ENCODE results near the gene SERPINA4.

SERPINA4 gene

DNA sequence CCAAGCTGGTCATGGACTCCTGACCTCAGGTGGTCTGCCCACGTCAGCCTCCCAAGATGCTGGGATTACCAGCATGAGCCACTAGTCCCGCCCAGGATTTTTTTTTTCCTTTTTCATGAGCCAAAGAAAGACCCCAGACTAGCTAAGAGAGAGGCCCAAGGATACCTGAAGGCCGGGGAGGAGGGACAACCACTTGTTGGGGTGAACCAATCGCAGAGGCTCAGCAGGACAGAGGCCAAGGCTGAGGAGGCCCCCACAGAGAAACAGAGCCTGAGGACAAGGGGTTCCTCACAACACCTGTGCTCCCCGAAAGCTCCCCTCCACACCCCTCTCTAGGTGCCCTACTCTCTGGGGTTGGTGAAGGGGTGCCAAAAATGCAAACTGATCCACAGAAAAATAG, 49.9 kb downstream of the SERPINA4 start:
- no peaks in the 10 kb centered on the region for H3K36me3 ChIP-seq (ENCODE audit: low read length)
- no peak overlapping the region for H3K9ac ChIP-seq (ENCODE audit: low read length)
- H3K79me2 ChIP-seq (ENCODE audit: insufficient read depth, low read length): no peaks in the 10 kb centered on the region
- no peaks in the 10 kb centered on the region for H3K9me3 ChIP-seq (ENCODE audit: insufficient read depth, low read length)
- H3K27me3 ChIP-seq (ENCODE audit: low read length): 0 out of 2 replicates have a peak, but pooled peaks cover 4% of the 10 kb centered on the region
- no peak overlapping the region for H3K27ac ChIP-seq (ENCODE audit: low read depth, low read length)
- TF ChIP-seq, protein P1, sequence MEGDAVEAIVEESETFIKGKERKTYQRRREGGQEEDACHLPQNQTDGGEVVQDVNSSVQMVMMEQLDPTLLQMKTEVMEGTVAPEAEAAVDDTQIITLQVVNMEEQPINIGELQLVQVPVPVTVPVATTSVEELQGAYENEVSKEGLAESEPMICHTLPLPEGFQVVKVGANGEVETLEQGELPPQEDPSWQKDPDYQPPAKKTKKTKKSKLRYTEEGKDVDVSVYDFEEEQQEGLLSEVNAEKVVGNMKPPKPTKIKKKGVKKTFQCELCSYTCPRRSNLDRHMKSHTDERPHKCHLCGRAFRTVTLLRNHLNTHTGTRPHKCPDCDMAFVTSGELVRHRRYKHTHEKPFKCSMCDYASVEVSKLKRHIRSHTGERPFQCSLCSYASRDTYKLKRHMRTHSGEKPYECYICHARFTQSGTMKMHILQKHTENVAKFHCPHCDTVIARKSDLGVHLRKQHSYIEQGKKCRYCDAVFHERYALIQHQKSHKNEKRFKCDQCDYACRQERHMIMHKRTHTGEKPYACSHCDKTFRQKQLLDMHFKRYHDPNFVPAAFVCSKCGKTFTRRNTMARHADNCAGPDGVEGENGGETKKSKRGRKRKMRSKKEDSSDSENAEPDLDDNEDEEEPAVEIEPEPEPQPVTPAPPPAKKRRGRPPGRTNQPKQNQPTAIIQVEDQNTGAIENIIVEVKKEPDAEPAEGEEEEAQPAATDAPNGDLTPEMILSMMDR (IDR thresholded peaks at IDR 0.05; ENCODE audit: insufficient read depth, low read length, poor library complexity, severe bottlenecking): no peak
- TF ChIP-seq EZH2phosphoT487 (conservative IDR thresholded peaks at IDR 0.05; ENCODE audit: low read length): no peak
- H3F3A ChIP-seq (ENCODE audit: insufficient read depth): no peaks in the 10 kb centered on the region
- H3K9me2 ChIP-seq (replicated peaks; ENCODE audit: insufficient read depth, low read length): no peaks in the 10 kb centered on the region
- no peaks in the 10 kb centered on the region for H4K20me1 ChIP-seq (ENCODE audit: low read depth, low read length)
- no peak overlapping the region for H3K4me3 ChIP-seq (ENCODE audit: insufficient read depth, low read length, poor library complexity, severe bottlenecking)
- no peak overlapping the region for H2AFZ ChIP-seq (ENCODE audit: low read depth, low read length, severe bottlenecking)
- H3K4me2 ChIP-seq (ENCODE audit: low read depth, low read length, poor library complexity, severe bottlenecking): no peak overlapping the region

DNA sequence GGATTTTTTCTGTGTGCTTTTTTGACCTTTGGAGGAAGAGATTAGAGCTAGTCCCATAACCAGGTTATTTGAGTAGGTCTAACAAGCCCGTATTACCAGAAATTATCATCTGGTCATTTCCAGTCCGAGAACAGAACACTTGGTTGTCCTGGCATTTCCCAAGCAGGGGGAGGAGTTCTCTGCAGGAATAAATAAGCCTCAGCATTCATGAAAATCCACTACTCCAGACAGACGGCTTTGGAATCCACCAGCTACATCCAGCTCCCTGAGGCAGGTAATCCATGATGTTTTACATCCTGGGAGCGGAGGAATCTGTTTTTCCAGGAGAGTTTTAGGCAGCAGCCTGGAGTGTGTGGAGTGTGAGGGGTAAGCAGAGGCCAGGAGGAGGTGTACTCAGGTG, 50.9 kb downstream of the SERPINA4 start, which contains the start of gene SERPINA3:
TSS of gene SERPINA3 (plus strand) at position 218 of the 400 bp plus-strand sequence. CDS start 2,051 bp downstream, outside the sequence.
- TF ChIP-seq, protein P1 (IDR thresholded peaks at IDR 0.05; ENCODE audit: insufficient read depth, low read length, poor library complexity, severe bottlenecking): no peak
- no peak for TF ChIP-seq EZH2phosphoT487 (conservative IDR thresholded peaks at IDR 0.05; ENCODE audit: low read length)
- Histone ChIP-seq H3K9ac (ENCODE audit: low read length) (no peak within 1 kb of the TSS), H3F3A (ENCODE audit: insufficient read depth) (no peaks in the 10 kb centered on the region), H3K4me3 (ENCODE audit: insufficient read depth, low read length, poor library complexity, severe bottlenecking) (no peak within 1 kb of the TSS), H4K20me1 (ENCODE audit: low read depth, low read length) (no peaks in the 10 kb centered on the region), H3K9me2 (replicated peaks; ENCODE audit: insufficient read depth, low read length) (no peaks in the 10 kb centered on the region), H3K36me3 (ENCODE audit: low read length) (no peaks in the 10 kb centered on the region), H3K27me3 (ENCODE audit: low read length) (no peaks in the 10 kb centered on the region), H3K9me3 (ENCODE audit: insufficient read depth, low read length) (no peaks in the 10 kb centered on the region), H2AFZ (ENCODE audit: low read depth, low read length, severe bottlenecking) (no peak within 1 kb of the TSS), H3K79me2 (ENCODE audit: insufficient read depth, low read length) (no peaks in the 10 kb centered on the region), H3K27ac (ENCODE audit: low read depth, low read length) (no peak within 1 kb of the TSS), H3K4me2 (ENCODE audit: low read depth, low read length, poor library complexity, severe bottlenecking) (no peak within 1 kb of the TSS)

DNA sequence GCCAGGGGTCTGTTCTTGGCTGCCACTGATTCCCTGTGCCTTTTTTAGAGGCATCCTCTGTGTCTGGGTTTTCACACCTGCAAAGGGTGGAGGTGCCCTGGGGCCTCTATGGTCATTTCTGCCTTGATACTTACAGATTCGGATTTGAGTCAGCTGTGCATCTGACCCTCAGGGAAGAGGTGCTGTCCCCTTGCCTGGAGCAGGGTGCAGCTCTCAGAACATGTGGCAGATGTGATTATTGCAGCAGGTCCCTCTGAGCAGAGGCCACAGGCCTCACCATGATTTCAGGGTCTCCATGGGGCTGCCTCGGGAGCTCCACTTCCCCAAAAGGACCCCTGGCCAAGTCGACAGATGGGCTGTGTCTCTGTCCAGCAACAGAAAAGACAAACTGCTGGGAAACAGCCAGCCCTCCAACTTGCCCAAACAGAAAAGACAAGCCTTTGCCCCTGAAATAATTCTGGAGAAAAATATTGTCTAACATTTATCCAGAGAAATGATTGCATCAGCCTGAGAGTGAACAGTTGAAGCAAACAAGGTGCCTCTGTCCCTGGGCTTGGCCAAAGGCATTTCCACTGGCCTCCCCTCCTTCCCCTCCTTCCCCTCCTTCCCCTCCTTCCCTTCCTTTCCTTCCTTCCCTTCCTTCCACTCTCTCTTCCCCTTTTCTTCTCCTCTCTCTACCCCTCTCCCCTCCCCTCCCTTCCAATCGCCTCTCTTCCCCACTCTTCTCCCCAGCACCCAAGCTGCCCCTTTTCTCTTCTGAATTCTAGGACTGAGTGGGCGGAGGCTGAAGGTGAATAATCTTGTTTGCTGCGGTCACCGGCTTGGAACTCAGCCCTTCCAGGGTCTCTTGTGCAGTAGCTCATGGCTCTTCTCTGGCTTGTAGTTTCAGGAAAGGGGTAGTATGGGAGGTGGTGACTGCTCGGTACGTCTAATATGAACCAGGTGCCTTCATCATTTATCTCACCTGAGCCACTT, 51.6 kb downstream of the SERPINA4 start:
- H3K9me2 ChIP-seq (replicated peaks; ENCODE audit: insufficient read depth, low read length): no peaks in the 10 kb centered on the region
- peaks cover 6% of the 10 kb centered on the region; the same call in 1 of the 2 replicates for H3K9me3 ChIP-seq (ENCODE audit: insufficient read depth, low read length)
- H3K4me3 ChIP-seq (ENCODE audit: insufficient read depth, low read length, poor library complexity, severe bottlenecking): no peak overlapping the region
- H3K36me3 ChIP-seq (ENCODE audit: low read length): no peaks in the 10 kb centered on the region
- H3K9ac ChIP-seq (ENCODE audit: low read length): no peak overlapping the region
- no peak overlapping the region for H3K27ac ChIP-seq (ENCODE audit: low read depth, low read length)
- no peak for TF ChIP-seq EZH2phosphoT487 (conservative IDR thresholded peaks at IDR 0.05; ENCODE audit: low read length)
- TF ChIP-seq, protein P1 (IDR thresholded peaks at IDR 0.05; ENCODE audit: insufficient read depth, low read length, poor library complexity, severe bottlenecking): no peak
- H4K20me1 ChIP-seq (ENCODE audit: low read depth, low read length): no peaks in the 10 kb centered on the region
- no peak overlapping the region for H3K4me2 ChIP-seq (ENCODE audit: low read depth, low read length, poor library complexity, severe bottlenecking)
- no peaks in the 10 kb centered on the region for H3F3A ChIP-seq (ENCODE audit: insufficient read depth)
- no peaks in the 10 kb centered on the region for H3K27me3 ChIP-seq (ENCODE audit: low read length)
- no peak overlapping the region for H2AFZ ChIP-seq (ENCODE audit: low read depth, low read length, severe bottlenecking)
- H3K79me2 ChIP-seq (ENCODE audit: insufficient read depth, low read length): no peaks in the 10 kb centered on the region

Data from SU-DHL-6 (cell line).